HG02571 (cell line): ENCODE results near the gene ACSF3.
"Not testable (repeated sequence)": the region's sequence is repeated elsewhere in the genome, so short reads cannot be mapped to it uniquely, and the experiment has no call there.

ENCODE experiments used
- ATAC-seq: cut with Tn5 transposase; IDR thresholded peaks from one replicate; pipeline ENCODE4 v1.9.1; 2021; ENCODE audit warnings: mild to moderate bottlenecking, moderate library complexity; ENCODE audit not compliant: unreplicated experiment

The ACSF3 gene

GRCh38 chr16:89172171-89172527 is 78.5 kb downstream of the ACSF3 start:
- ATAC-seq = no peak

- no peak for ATAC-seq
These were observed 79.0 kb downstream of the ACSF3 start for GRCh38 chr16:89172528-89173173.

GRCh38 chr16:89173174-89173921 is 79.7 kb downstream of the ACSF3 start:
- ATAC-seq = no peak

GRCh38 chr16:89174055-89174827 is 80.6 kb downstream of the ACSF3 start:
- ATAC-seq = no peak

GRCh38 chr16:89174877-89175276 is 81.2 kb downstream of the ACSF3 start:
- ATAC-seq = no peak

GRCh38 chr16:89175280-89176146 is 81.9 kb downstream of the ACSF3 start:
- no peak for ATAC-seq

GRCh38 chr16:89176147-89176690 is 82.6 kb downstream of the ACSF3 start:
- no peak for ATAC-seq

GRCh38 chr16:89176717-89177116 is 83.1 kb downstream of the ACSF3 start:
- no peak for ATAC-seq

- ATAC-seq = no peak
These were observed 83.8 kb downstream of the ACSF3 start for GRCh38 chr16:89177501-89177900.

- ATAC-seq = no peak
These were observed 84.9 kb downstream of the ACSF3 start for GRCh38 chr16:89178453-89179147.

- ATAC-seq = no peak
These were observed 85.5 kb downstream of the ACSF3 start for GRCh38 chr16:89179148-89179484.

- no peak for ATAC-seq
These were observed 86.1 kb downstream of the ACSF3 start for GRCh38 chr16:89179656-89180315.

- ATAC-seq = no peak
These were observed 89.8 kb downstream of the ACSF3 start for GRCh38 chr16:89183463-89183862.

- ATAC-seq = no peak
These were observed 90.5 kb downstream of the ACSF3 start for GRCh38 chr16:89183975-89184676.

GRCh38 chr16:89184677-89184932 is 91.0 kb downstream of the ACSF3 start:
- no peak for ATAC-seq

- no peak for ATAC-seq
These were observed 91.5 kb downstream of the ACSF3 start for GRCh38 chr16:89184933-89185794.

GRCh38 chr16:89185887-89186592 is 92.4 kb downstream of the ACSF3 start:
- ATAC-seq = not testable (repeated sequence)

GRCh38 chr16:89186593-89187031 is 93.0 kb downstream of the ACSF3 start:
- ATAC-seq = not testable (repeated sequence)
